ENCODE results near the gene BZW1. TPM values are rescaled to one million over a fixed set of nuclear protein-coding genes. Genes with fewer than 3 reads are reported as not detected.

The BZW1 gene
- total RNA-seq, 1 donor = 590 TPM

GRCh38 chr2:200765995-200766660 is 45.6 kb upstream of the BZW1 start:
- no peaks in the 10 kb centered on the region for H4K20me1 ChIP-seq (ENCODE audit: insufficient read depth, low read length)
- no peaks in the 10 kb centered on the region for H3K79me2 ChIP-seq (ENCODE audit: insufficient read depth, low read length)
- peak overlapping the region; percentile 55 for H3K4me2 ChIP-seq (ENCODE audit: insufficient read depth, low read length)
- no peak overlapping the region for H2AFZ ChIP-seq (ENCODE audit: low read length)
- H3K4me1 ChIP-seq (ENCODE audit: insufficient read depth, low read length) = peaks cover 46% of the 10 kb centered on the region
- H3K27ac ChIP-seq (ENCODE audit: low read depth, low read length) = peak overlapping the region; percentile 85
- no peak for DNase-seq (ENCODE audit: insufficient read length, low spot score, missing footprints)
- no peak for TF ChIP-seq CTCF (IDR thresholded peaks at IDR 0.05; ENCODE audit: extremely low read depth, low read depth, low read length)
- H3K9me3 ChIP-seq (ENCODE audit: low read depth, low read length) = no peaks in the 10 kb centered on the region
- H3K4me3 ChIP-seq (ENCODE audit: insufficient read depth, low read length) = no peak overlapping the region
- H3K27me3 ChIP-seq (ENCODE audit: insufficient read depth, low read length) = no peaks in the 10 kb centered on the region
- no peaks in the 10 kb centered on the region for H3K36me3 ChIP-seq (ENCODE audit: insufficient read depth, low read length)

- no peaks in the 10 kb centered on the region for H3K36me3 ChIP-seq (ENCODE audit: insufficient read depth, low read length)
- no peaks in the 10 kb centered on the region for H3K79me2 ChIP-seq (ENCODE audit: insufficient read depth, low read length)
- H2AFZ ChIP-seq (ENCODE audit: low read length) = no peak overlapping the region
- H3K27ac ChIP-seq (ENCODE audit: low read depth, low read length) = no peak overlapping the region
- no peak overlapping the region for H3K4me3 ChIP-seq (ENCODE audit: insufficient read depth, low read length)
- H3K9me3 ChIP-seq (ENCODE audit: low read depth, low read length) = no peaks in the 10 kb centered on the region
- H4K20me1 ChIP-seq (ENCODE audit: insufficient read depth, low read length) = no peaks in the 10 kb centered on the region
- no peaks in the 10 kb centered on the region for H3K27me3 ChIP-seq (ENCODE audit: insufficient read depth, low read length)
- no peak overlapping the region for H3K4me2 ChIP-seq (ENCODE audit: insufficient read depth, low read length)
- TF ChIP-seq CTCF (IDR thresholded peaks at IDR 0.05; ENCODE audit: extremely low read depth, low read depth, low read length) = no peak
- peaks cover 37% of the 10 kb centered on the region for H3K4me1 ChIP-seq (ENCODE audit: insufficient read depth, low read length)
- DNase-seq (ENCODE audit: insufficient read length, low spot score, missing footprints) = no peak
Measured at GRCh38 chr2:200767111-200767885, 44.4 kb upstream of the BZW1 start.

GRCh38 chr2:200770847-200771246 is 40.9 kb upstream of the BZW1 start:
- Histone ChIP-seq H3K4me3 (ENCODE audit: insufficient read depth, low read length) (no peak overlapping the region), H3K4me1 (ENCODE audit: insufficient read depth, low read length) (peaks cover 10% of the 10 kb centered on the region), H3K27ac (ENCODE audit: low read depth, low read length) (no peak overlapping the region), H3K4me2 (ENCODE audit: insufficient read depth, low read length) (no peak overlapping the region), H2AFZ (ENCODE audit: low read length) (no peak overlapping the region), H3K79me2 (ENCODE audit: insufficient read depth, low read length) (no peaks in the 10 kb centered on the region), H3K36me3 (ENCODE audit: insufficient read depth, low read length) (no peaks in the 10 kb centered on the region), H3K27me3 (ENCODE audit: insufficient read depth, low read length) (no peaks in the 10 kb centered on the region), H4K20me1 (ENCODE audit: insufficient read depth, low read length) (no peaks in the 10 kb centered on the region), H3K9me3 (ENCODE audit: low read depth, low read length) (peaks cover 3% of the 10 kb centered on the region)
- TF ChIP-seq CTCF (IDR thresholded peaks at IDR 0.05; ENCODE audit: extremely low read depth, low read depth, low read length) = no peak
- DNase-seq (ENCODE audit: insufficient read length, low spot score, missing footprints) = no peak

- H3K36me3 ChIP-seq (ENCODE audit: insufficient read depth, low read length) = no peaks in the 10 kb centered on the region
- TF ChIP-seq CTCF (IDR thresholded peaks at IDR 0.05; ENCODE audit: extremely low read depth, low read depth, low read length) = no peak
Measured at GRCh38 chr2:200772620-200773019, 39.1 kb upstream of the BZW1 start.

More at GRCh38 chr2:200772620-200773019, 39.1 kb upstream of the BZW1 start:
- no peaks in the 10 kb centered on the region for H4K20me1 ChIP-seq (ENCODE audit: insufficient read depth, low read length)
- H3K4me3 ChIP-seq (ENCODE audit: insufficient read depth, low read length) = no peak overlapping the region
- H3K4me1 ChIP-seq (ENCODE audit: insufficient read depth, low read length) = peaks cover 7% of the 10 kb centered on the region
- H3K4me2 ChIP-seq (ENCODE audit: insufficient read depth, low read length) = no peak overlapping the region
- H3K79me2 ChIP-seq (ENCODE audit: insufficient read depth, low read length) = no peaks in the 10 kb centered on the region
- no peak for DNase-seq (ENCODE audit: insufficient read length, low spot score, missing footprints)
- H3K27ac ChIP-seq (ENCODE audit: low read depth, low read length) = no peak overlapping the region
- H3K9me3 ChIP-seq (ENCODE audit: low read depth, low read length) = peaks cover 3% of the 10 kb centered on the region
- H3K27me3 ChIP-seq (ENCODE audit: insufficient read depth, low read length) = no peaks in the 10 kb centered on the region
- H2AFZ ChIP-seq (ENCODE audit: low read length) = no peak overlapping the region

Measured in osteoblast (primary cell).